HEK293 (cell line): ENCODE measurements around the gene RNU7-1.

Experiments used
- CTCF ChIA-PET: fragments of 350-600 bp; formaldehyde crosslinking; extraction: SDS; loops from one replicate; lab custom pipeline; 2021; ENCODE audit warnings: antibody characterized with exemption; lab: Yijun Ruan, JAX
- POLR2A ChIA-PET: fragments of 300-600 bp; formaldehyde crosslinking; extraction: SDS; loops from one replicate; lab custom pipeline; 2020; ENCODE audit warnings: antibody characterized with exemption, inconsistent platforms; lab: Yijun Ruan, JAX
- H3K27ac ChIP-seq: fragments of 200-500 bp; sonication (Bioruptor generic); 2 replicates; pipeline ENCODE4 v1.5.1; 2014; ENCODE audit warnings: low read depth, low read length, control low read depth, inconsistent platforms; ENCODE audit errors: extremely low read depth
- H3K36me3 ChIP-seq, 2 experiments: fragments of 200-500 bp in 1 of 2; sonication (Bioruptor generic) in 1 of 2; 1 replicate in 1 of 2; 2 replicates in 1 of 2; pipeline ENCODE4 v1.5.1; 2014 to 2017; ENCODE audit warnings: inconsistent platforms in 2 of 2, low read length in 2 of 2; ENCODE audit not compliant: control insufficient read depth in 2 of 2, insufficient read depth in 1 of 2
- H3K4me1 ChIP-seq: fragments of 200-500 bp; sonication (Bioruptor generic); 2 replicates; pipeline ENCODE4 v1.5.1; 2014; ENCODE audit warnings: mild to moderate bottlenecking, low read length, inconsistent platforms; ENCODE audit not compliant: control insufficient read depth, insufficient read depth
- H3K4me3 ChIP-seq: 2 replicates; pipeline ENCODE4 v1.5.1; 2011; ENCODE audit warnings: low read depth, mild to moderate bottlenecking, control low read depth, low read length, moderate library complexity
- H3K9me3 ChIP-seq: fragments of 200-500 bp; sonication (Bioruptor generic); 2 replicates; pipeline ENCODE4 v1.5.1; 2014; ENCODE audit warnings: low read depth, low read length, inconsistent platforms; ENCODE audit not compliant: control insufficient read depth, insufficient read depth
- HOXC10 ChIP-seq: sonication (generic); formaldehyde crosslinking; IDR thresholded peaks from 2 replicates; pipeline ENCODE4 v1.8.1; 2023; ENCODE audit warnings: mild to moderate bottlenecking, missing genetic modification reagents
- HOXD13 ChIP-seq: sonication (generic); formaldehyde crosslinking; IDR thresholded peaks from 2 replicates; pipeline ENCODE4 v1.8.0; 2022; ENCODE audit warnings: missing genetic modification reagents, borderline replicate concordance
- KLF7 ChIP-seq: fragments of 450-650 bp; formaldehyde crosslinking; IDR thresholded peaks from 2 replicates; pipeline ENCODE4 v1.5.1; 2016; ENCODE audit warnings: missing biosample characterization, missing genetic modification characterization, borderline replicate concordance
- RBAK ChIP-seq: fragments of 450-650 bp; formaldehyde crosslinking; IDR thresholded peaks from 2 replicates; pipeline ENCODE4 v1.5.1; 2016; ENCODE audit warnings: missing biosample characterization, missing genetic modification characterization
- SCRT2 ChIP-seq: fragments of 450-650 bp; formaldehyde crosslinking; IDR thresholded peaks from 2 replicates; pipeline ENCODE4 v1.5.1; 2016; ENCODE audit warnings: missing biosample characterization, missing genetic modification characterization
- YY2 ChIP-seq: fragments of 450-650 bp; formaldehyde crosslinking; IDR thresholded peaks from 2 replicates; pipeline ENCODE4 v1.5.1; 2016; ENCODE audit warnings: missing biosample characterization, missing genetic modification characterization
- ZBTB20 ChIP-seq: fragments of 450-650 bp; formaldehyde crosslinking; IDR thresholded peaks from 2 replicates; pipeline ENCODE4 v1.5.1; 2016; ENCODE audit warnings: missing biosample characterization, missing genetic modification characterization
- ZEB2 ChIP-seq: fragments of 450-650 bp; formaldehyde crosslinking; IDR thresholded peaks from 2 replicates; pipeline ENCODE4 v1.5.1; 2016; ENCODE audit warnings: missing biosample characterization, missing genetic modification characterization
- ZFP3 ChIP-seq: fragments of 450-650 bp; formaldehyde crosslinking; IDR thresholded peaks from 2 replicates; pipeline ENCODE4 v1.5.1; 2016; ENCODE audit warnings: low read depth, missing biosample characterization, missing genetic modification characterization
- ZIC2 ChIP-seq: fragments of 450-650 bp; formaldehyde crosslinking; IDR thresholded peaks from 2 replicates; pipeline ENCODE4 v1.5.1; 2016; ENCODE audit warnings: missing biosample characterization, missing genetic modification characterization
- ZNF112 ChIP-seq: fragments of 450-650 bp; formaldehyde crosslinking; IDR thresholded peaks from 2 replicates; pipeline ENCODE4 v1.5.0; 2017; ENCODE audit warnings: missing biosample characterization, missing genetic modification characterization
- ZNF138 ChIP-seq: fragments of 450-650 bp; formaldehyde crosslinking; IDR thresholded peaks from 2 replicates; pipeline ENCODE4 v1.5.1; 2016; ENCODE audit warnings: missing biosample characterization, missing genetic modification characterization, borderline replicate concordance
- ZNF23 ChIP-seq: fragments of 450-650 bp; formaldehyde crosslinking; IDR thresholded peaks from 2 replicates; pipeline ENCODE4 v1.5.1; 2016; ENCODE audit warnings: missing biosample characterization, missing genetic modification characterization, borderline replicate concordance
- ZNF311 ChIP-seq: fragments of 450-650 bp; formaldehyde crosslinking; IDR thresholded peaks from 2 replicates; pipeline ENCODE4 v1.5.1; 2017; ENCODE audit warnings: missing biosample characterization, missing genetic modification characterization, borderline replicate concordance
- ZNF324 ChIP-seq: fragments of 450-650 bp; formaldehyde crosslinking; IDR thresholded peaks from 2 replicates; pipeline ENCODE4 v1.5.1; 2016; ENCODE audit warnings: missing biosample characterization, missing genetic modification characterization
- ZNF558 ChIP-seq: fragments of 450-650 bp; formaldehyde crosslinking; IDR thresholded peaks from 2 replicates; pipeline ENCODE4 v1.5.1; 2016; ENCODE audit warnings: missing biosample characterization, missing genetic modification characterization
- ZNF585B ChIP-seq: fragments of 450-650 bp; formaldehyde crosslinking; IDR thresholded peaks from 2 replicates; pipeline ENCODE4 v1.5.1; 2016; ENCODE audit warnings: missing biosample characterization, missing genetic modification characterization
- ZNF624 ChIP-seq: fragments of 450-650 bp; formaldehyde crosslinking; IDR thresholded peaks from 2 replicates; pipeline ENCODE4 v1.5.1; 2017; ENCODE audit warnings: missing biosample characterization, missing genetic modification characterization
- ZNF660 ChIP-seq: fragments of 450-650 bp; IDR thresholded peaks from 2 replicates; pipeline ENCODE4 v1.5.1; 2018; ENCODE audit warnings: missing biosample characterization, mild to moderate bottlenecking, missing genetic modification characterization
- ZSCAN30 ChIP-seq: fragments of 450-650 bp; IDR thresholded peaks from 2 replicates; pipeline ENCODE4 v1.5.1; 2018; ENCODE audit warnings: missing biosample characterization, mild to moderate bottlenecking, missing genetic modification characterization, moderate library complexity
- TF ChIP-seq, protein P1 (sequence below): fragments of 450-650 bp; formaldehyde crosslinking; IDR thresholded peaks from 2 replicates; pipeline ENCODE4 v1.5.1; 2016; ENCODE audit warnings: missing biosample characterization, missing genetic modification characterization
- TF ChIP-seq, protein P2 (sequence below): fragments of 450-650 bp; formaldehyde crosslinking; IDR thresholded peaks from 2 replicates; pipeline ENCODE4 v1.5.1; 2017; ENCODE audit warnings: missing biosample characterization, missing genetic modification characterization
- TF ChIP-seq, protein P3 (sequence below): fragments of 450-650 bp; formaldehyde crosslinking; IDR thresholded peaks from 2 replicates; pipeline ENCODE4 v1.5.1; 2016; ENCODE audit warnings: missing biosample characterization, missing genetic modification characterization
- TF ChIP-seq, protein P4 (sequence below): IDR thresholded peaks from 2 replicates; pipeline ENCODE4 v1.6.1; 2011; ENCODE audit warnings: mild to moderate bottlenecking, low read depth, low read length, borderline replicate concordance
- TF ChIP-seq, protein P5 (sequence below): fragments of 450-650 bp; formaldehyde crosslinking; IDR thresholded peaks from 2 replicates; pipeline ENCODE4 v1.5.1; 2017; ENCODE audit warnings: missing biosample characterization, missing genetic modification characterization

Gene RNU7-1

DNA sequence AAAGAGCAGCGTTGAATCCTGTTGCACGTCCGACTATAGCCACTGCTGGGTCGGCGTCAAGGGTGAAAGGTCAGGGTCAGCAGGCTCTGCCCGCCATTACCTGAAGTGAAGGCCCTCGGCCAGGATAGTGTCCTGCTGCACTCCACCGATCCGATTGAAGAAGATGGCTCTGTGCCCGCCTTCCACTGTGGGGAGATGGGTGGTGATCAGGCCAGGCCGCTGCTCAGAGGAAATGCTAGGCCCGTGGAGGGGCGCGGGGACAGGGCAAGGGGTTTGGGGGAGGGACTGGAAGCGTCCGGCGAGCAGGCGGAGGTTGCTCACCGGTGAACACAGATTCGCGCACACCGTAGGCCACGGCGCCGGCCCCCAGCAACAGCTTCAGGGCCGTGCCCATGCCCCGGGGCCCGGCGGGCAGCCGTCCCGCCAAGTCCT is 26.5 kb downstream of the RNU7-1 start:
- Histone ChIP-seq H3K36me3 (peaks cover 14 to 67% of the 10 kb centered on the region in 2 experiments), H3K4me3 (peak overlapping the region; percentile 67), H3K27ac (peak overlapping the region; percentile 70), H3K9me3 (no peaks in the 10 kb centered on the region), H3K4me1 (0 out of 2 replicates have a peak, but pooled peaks cover 4% of the 10 kb centered on the region)
- ChIA-PET POLR2A (no interaction called here), CTCF (interaction anchor here (2.7 kb wide), 1 partner anchor 25 kb away, joined by 41 read pairs; the partner anchor contains the start of genes C12orf57 and RNU7-1)
- no peak for TF ChIP-seq ZNF23
- peak; percentile 57; the same call in 1 of the 2 replicates for TF ChIP-seq HOXD13 (CRISPR knock-in tag)
- TF ChIP-seq ZNF660 (tag by site-specific recombination): no peak
- no peak for TF ChIP-seq ZIC2 (tag by site-specific recombination)
- peak; percentile 67 for TF ChIP-seq SCRT2 (tag by site-specific recombination)
- TF ChIP-seq KLF7 (tag by site-specific recombination): 0 out of 2 replicates have a peak, but pooled peaks have one; percentile 5
- TF ChIP-seq ZNF558 (tag by site-specific recombination): no peak
- TF ChIP-seq, protein P1, sequence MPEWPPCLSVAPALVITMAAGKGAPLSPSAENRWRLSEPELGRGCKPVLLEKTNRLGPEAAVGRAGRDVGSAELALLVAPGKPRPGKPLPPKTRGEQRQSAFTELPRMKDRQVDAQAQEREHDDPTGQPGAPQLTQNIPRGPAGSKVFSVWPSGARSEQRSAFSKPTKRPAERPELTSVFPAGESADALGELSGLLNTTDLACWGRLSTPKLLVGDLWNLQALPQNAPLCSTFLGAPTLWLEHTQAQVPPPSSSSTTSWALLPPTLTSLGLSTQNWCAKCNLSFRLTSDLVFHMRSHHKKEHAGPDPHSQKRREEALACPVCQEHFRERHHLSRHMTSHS: no peak
- TF ChIP-seq, protein P2, sequence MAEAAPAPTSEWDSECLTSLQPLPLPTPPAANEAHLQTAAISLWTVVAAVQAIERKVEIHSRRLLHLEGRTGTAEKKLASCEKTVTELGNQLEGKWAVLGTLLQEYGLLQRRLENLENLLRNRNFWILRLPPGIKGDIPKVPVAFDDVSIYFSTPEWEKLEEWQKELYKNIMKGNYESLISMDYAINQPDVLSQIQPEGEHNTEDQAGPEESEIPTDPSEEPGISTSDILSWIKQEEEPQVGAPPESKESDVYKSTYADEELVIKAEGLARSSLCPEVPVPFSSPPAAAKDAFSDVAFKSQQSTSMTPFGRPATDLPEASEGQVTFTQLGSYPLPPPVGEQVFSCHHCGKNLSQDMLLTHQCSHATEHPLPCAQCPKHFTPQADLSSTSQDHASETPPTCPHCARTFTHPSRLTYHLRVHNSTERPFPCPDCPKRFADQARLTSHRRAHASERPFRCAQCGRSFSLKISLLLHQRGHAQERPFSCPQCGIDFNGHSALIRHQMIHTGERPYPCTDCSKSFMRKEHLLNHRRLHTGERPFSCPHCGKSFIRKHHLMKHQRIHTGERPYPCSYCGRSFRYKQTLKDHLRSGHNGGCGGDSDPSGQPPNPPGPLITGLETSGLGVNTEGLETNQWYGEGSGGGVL (tag by site-specific recombination): 0 out of 2 replicates have a peak, but pooled peaks have one; percentile 24
- TF ChIP-seq ZNF138 (tag by site-specific recombination): no peak
- no peak for TF ChIP-seq YY2
- no peak for TF ChIP-seq ZNF311 (tag by site-specific recombination)

DNA sequence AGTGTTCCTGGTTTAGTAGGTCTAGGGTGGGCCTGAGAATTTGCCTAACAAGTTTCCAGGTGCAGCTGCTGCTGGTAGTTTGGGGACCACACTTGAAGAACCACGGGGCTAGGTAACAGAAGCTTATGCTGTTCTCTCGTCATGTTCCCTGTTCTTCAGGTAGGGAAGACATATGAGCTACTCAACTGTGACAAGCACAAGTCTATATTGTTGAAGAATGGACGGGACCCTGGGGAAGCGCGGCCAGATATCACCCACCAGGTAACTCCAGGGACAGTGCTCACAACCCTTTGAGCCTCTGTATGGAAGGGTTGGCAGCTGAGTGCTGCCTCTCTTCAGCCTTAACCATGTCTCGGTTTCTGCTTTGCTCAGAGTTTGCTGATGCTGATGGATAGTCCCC is 30.6 kb downstream of the RNU7-1 start:
- Histone ChIP-seq H3K27ac (no peak overlapping the region), H3K36me3 (peaks cover 13 to 67% of the 10 kb centered on the region in 2 experiments), H3K9me3 (no peaks in the 10 kb centered on the region)
- POLR2A ChIA-PET: no interaction called here
- TF ChIP-seq HOXC10 (CRISPR knock-in tag): no peak
- TF ChIP-seq ZNF324 (tag by site-specific recombination): no peak
- TF ChIP-seq ZNF112 (tag by site-specific recombination): no peak
- no peak for TF ChIP-seq ZNF585B (tag by site-specific recombination)
- no peak for TF ChIP-seq ZNF311 (tag by site-specific recombination)
- TF ChIP-seq, protein P3, sequence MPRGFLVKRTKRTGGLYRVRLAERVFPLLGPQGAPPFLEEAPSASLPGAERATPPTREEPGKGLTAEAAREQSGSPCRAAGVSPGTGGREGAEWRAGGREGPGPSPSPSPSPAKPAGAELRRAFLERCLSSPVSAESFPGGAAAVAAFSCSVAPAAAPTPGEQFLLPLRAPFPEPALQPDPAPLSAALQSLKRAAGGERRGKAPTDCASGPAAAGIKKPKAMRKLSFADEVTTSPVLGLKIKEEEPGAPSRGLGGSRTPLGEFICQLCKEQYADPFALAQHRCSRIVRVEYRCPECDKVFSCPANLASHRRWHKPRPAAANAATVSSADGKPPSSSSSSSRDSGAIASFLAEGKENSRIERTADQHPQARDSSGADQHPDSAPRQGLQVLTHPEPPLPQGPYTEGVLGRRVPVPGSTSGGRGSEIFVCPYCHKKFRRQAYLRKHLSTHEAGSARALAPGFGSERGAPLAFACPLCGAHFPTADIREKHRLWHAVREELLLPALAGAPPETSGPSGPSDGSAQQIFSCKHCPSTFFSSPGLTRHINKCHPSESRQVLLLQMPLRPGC: no peak
- TF ChIP-seq RBAK (tag by site-specific recombination): no peak
- TF ChIP-seq ZFP3: no peak
- no peak for TF ChIP-seq ZBTB20 (tag by site-specific recombination)
- TF ChIP-seq, protein P4, sequence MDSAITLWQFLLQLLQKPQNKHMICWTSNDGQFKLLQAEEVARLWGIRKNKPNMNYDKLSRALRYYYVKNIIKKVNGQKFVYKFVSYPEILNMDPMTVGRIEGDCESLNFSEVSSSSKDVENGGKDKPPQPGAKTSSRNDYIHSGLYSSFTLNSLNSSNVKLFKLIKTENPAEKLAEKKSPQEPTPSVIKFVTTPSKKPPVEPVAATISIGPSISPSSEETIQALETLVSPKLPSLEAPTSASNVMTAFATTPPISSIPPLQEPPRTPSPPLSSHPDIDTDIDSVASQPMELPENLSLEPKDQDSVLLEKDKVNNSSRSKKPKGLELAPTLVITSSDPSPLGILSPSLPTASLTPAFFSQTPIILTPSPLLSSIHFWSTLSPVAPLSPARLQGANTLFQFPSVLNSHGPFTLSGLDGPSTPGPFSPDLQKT: no peak
- no peak for TF ChIP-seq ZEB2 (tag by site-specific recombination)
- no peak for TF ChIP-seq ZSCAN30 (tag by site-specific recombination)
- TF ChIP-seq ZNF624 (tag by site-specific recombination): no peak
- TF ChIP-seq, protein P5, sequence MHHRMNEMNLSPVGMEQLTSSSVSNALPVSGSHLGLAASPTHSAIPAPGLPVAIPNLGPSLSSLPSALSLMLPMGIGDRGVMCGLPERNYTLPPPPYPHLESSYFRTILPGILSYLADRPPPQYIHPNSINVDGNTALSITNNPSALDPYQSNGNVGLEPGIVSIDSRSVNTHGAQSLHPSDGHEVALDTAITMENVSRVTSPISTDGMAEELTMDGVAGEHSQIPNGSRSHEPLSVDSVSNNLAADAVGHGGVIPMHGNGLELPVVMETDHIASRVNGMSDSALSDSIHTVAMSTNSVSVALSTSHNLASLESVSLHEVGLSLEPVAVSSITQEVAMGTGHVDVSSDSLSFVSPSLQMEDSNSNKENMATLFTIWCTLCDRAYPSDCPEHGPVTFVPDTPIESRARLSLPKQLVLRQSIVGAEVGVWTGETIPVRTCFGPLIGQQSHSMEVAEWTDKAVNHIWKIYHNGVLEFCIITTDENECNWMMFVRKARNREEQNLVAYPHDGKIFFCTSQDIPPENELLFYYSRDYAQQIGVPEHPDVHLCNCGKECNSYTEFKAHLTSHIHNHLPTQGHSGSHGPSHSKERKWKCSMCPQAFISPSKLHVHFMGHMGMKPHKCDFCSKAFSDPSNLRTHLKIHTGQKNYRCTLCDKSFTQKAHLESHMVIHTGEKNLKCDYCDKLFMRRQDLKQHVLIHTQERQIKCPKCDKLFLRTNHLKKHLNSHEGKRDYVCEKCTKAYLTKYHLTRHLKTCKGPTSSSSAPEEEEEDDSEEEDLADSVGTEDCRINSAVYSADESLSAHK: no peak
- TF ChIP-seq, all 188 proteins: peak for 0
- Histone ChIP-seq H3K4me1 (0 out of 2 replicates have a peak, but pooled peaks cover 4% of the 10 kb centered on the region), H3K4me3 (no peak overlapping the region)
- CTCF ChIA-PET: interaction anchor here (1.1 to 1.9 kb wide), 4 partner anchors 28 to 119 kb away, joined by 3 to 9 read pairs (median 6); partner anchors contain the start of gene LPCAT3
